Activated CD4-positive, CD25-positive, alpha-beta regulatory T cell treated with anti-CD3 and anti-CD28 coated beads, Interleukin-2, amount 50 U/mL, for 24 hours (primary cell): ENCODE measurements around the gene MICAL2.
"Not testable (repeated sequence)": the region's sequence is repeated elsewhere in the genome, so short reads cannot be mapped to it uniquely, and the experiment has no call there.

Source experiments
- ATAC-seq, 2 donors: fragments of 150-1000 bp; cut with Tn5 transposase; one replicate each; pipeline ENCODE4 v1.10.0; 2021; ENCODE audit warnings: mild to moderate bottlenecking in 1 of 2, moderate library complexity in 1 of 2

MICAL2 gene

GRCh38 chr11:12137005-12137690, 26.8 kb downstream of the MICAL2 start:
- no peak for ATAC-seq

GRCh38 chr11:12137938-12138731, 27.7 kb downstream of the MICAL2 start:
- no peak for ATAC-seq

GRCh38 chr11:12139144-12139881, 28.9 kb downstream of the MICAL2 start:
- ATAC-seq, result no peak

- ATAC-seq, result no peak
Observed at GRCh38 chr11:12140186-12140793, 29.9 kb downstream of the MICAL2 start.

- no peak for ATAC-seq
Observed at GRCh38 chr11:12141283-12141682, 30.9 kb downstream of the MICAL2 start.

GRCh38 chr11:12142176-12142575, 31.8 kb downstream of the MICAL2 start:
- ATAC-seq, result no peak

GRCh38 chr11:12142909-12143308, 32.5 kb downstream of the MICAL2 start:
- no peak for ATAC-seq

- no peak for ATAC-seq
Observed at GRCh38 chr11:12143461-12144258, 33.3 kb downstream of the MICAL2 start.

GRCh38 chr11:12144330-12145174, 34.2 kb downstream of the MICAL2 start:
- ATAC-seq, result no peak

- ATAC-seq, result not testable (repeated sequence)
Observed at GRCh38 chr11:12146678-12147077, 36.3 kb downstream of the MICAL2 start.

- no peak for ATAC-seq
Observed at GRCh38 chr11:12147827-12148226, 37.4 kb downstream of the MICAL2 start.

GRCh38 chr11:12148466-12148865, 38.1 kb downstream of the MICAL2 start:
- no peak for ATAC-seq

GRCh38 chr11:12148882-12149281, 38.5 kb downstream of the MICAL2 start:
- ATAC-seq, result no peak

GRCh38 chr11:12149672-12150225, 39.4 kb downstream of the MICAL2 start:
- ATAC-seq, result peak; percentile 38 to 42

- ATAC-seq, result peak; percentile 79 to 89
Observed at GRCh38 chr11:12150831-12151382, 40.5 kb downstream of the MICAL2 start.

- ATAC-seq, result no peak
Observed at GRCh38 chr11:12152321-12152720, 41.9 kb downstream of the MICAL2 start.

GRCh38 chr11:12154871-12155668, 44.7 kb downstream of the MICAL2 start:
- ATAC-seq, result no peak

GRCh38 chr11:12155696-12156095, 45.3 kb downstream of the MICAL2 start:
- ATAC-seq, result no peak

- no peak for ATAC-seq
Observed at GRCh38 chr11:12156301-12157140, 46.1 kb downstream of the MICAL2 start.
